ENCODE results near the gene RAD21L1.

DNA sequence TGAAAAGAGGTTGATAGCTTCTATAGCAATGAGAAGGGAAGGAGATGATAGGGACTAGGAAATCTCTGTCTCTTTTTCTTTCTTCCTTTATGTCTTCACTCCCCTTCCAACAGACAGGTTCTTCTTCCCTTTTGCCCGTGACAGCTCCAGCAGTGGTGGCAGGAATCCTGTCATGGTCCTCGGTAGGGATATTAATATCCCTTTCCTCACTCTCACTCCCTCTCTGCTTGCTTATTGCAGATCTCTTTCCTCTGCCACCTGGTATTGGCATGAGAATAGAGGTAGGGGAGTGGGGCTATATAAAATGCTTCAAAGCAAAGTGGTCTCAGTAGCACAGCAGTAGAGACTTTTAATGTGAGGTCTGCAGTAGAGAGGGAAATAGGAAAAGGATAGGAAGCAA lies 19.7 kb downstream of the RAD21L1 start:
- TF ChIP-seq, protein P1, sequence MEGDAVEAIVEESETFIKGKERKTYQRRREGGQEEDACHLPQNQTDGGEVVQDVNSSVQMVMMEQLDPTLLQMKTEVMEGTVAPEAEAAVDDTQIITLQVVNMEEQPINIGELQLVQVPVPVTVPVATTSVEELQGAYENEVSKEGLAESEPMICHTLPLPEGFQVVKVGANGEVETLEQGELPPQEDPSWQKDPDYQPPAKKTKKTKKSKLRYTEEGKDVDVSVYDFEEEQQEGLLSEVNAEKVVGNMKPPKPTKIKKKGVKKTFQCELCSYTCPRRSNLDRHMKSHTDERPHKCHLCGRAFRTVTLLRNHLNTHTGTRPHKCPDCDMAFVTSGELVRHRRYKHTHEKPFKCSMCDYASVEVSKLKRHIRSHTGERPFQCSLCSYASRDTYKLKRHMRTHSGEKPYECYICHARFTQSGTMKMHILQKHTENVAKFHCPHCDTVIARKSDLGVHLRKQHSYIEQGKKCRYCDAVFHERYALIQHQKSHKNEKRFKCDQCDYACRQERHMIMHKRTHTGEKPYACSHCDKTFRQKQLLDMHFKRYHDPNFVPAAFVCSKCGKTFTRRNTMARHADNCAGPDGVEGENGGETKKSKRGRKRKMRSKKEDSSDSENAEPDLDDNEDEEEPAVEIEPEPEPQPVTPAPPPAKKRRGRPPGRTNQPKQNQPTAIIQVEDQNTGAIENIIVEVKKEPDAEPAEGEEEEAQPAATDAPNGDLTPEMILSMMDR (IDR thresholded peaks at IDR 0.05): no peak
- TF ChIP-seq POLR2AphosphoS5 (IDR thresholded peaks at IDR 0.05): no peak

Measured in esophagus muscularis mucosa (tissue), 3 donors.